ENCODE results near the gene LMNB1.
"Not testable (repeated sequence)": the region's sequence is repeated elsewhere in the genome, so short reads cannot be mapped to it uniquely, and the experiment has no call there.

The LMNB1 gene, protein sequence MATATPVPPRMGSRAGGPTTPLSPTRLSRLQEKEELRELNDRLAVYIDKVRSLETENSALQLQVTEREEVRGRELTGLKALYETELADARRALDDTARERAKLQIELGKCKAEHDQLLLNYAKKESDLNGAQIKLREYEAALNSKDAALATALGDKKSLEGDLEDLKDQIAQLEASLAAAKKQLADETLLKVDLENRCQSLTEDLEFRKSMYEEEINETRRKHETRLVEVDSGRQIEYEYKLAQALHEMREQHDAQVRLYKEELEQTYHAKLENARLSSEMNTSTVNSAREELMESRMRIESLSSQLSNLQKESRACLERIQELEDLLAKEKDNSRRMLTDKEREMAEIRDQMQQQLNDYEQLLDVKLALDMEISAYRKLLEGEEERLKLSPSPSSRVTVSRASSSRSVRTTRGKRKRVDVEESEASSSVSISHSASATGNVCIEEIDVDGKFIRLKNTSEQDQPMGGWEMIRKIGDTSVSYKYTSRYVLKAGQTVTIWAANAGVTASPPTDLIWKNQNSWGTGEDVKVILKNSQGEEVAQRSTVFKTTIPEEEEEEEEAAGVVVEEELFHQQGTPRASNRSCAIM

DNA sequence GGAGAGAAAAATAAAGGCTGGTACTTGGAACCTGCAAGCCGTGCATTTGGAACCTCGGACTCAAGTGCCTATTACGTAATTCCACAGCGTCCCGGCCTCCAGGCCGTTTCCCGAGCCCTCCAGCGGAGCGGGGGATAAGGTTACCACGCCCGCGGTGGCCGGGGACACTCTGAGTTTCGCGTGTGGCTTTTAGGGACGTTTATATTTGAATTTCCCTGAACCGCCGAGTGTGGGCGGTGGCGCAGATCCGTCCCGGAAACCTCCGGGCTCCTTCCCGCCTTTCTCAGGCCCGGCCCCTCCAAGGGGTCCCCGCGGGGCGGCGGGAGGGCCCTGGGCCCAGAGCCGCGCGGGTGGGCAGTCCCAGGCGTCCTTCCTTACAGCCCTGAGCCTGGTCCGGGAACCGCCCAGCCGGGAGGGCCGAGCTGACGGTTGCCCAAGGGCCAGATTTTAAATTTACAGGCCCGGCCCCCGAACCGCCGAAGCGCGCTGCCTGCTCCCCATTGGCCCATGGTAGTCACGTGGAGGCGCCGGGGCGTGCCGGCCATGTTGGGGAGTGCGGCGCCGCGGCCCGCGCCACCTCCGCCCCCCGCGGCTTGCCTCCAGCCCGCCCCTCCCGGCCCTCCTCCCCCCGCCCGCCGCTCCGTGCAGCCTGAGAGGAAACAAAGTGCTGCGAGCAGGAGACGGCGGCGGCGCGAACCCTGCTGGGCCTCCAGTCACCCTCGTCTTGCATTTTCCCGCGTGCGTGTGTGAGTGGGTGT is at the start of gene LMNB1:
TSS of gene LMNB1 (plus strand) at position 638 of the 758 bp plus-strand sequence. CDS start 373 bp downstream, outside the sequence.
- Histone ChIP-seq H3K36me3 (ENCODE audit: insufficient read depth, low read length) (peaks cover 22% of the 10 kb centered on the region), H2AFZ (ENCODE audit: low read length) (no peak within 1 kb of the TSS), H3K79me2 (ENCODE audit: insufficient read depth, low read length) (peaks cover 33% of the 10 kb centered on the region), H3K27me3 (ENCODE audit: insufficient read depth, low read length) (no peaks in the 10 kb centered on the region), H3K9ac (ENCODE audit: low read length) (peak within 1 kb of the TSS; percentile 92), H4K20me1 (ENCODE audit: insufficient read depth, low read length) (no peaks in the 10 kb centered on the region), H3F3A (ENCODE audit: insufficient read depth, low read length) (no peaks in the 10 kb centered on the region), H3K9me2 (ENCODE audit: low read depth, low read length) (no peaks in the 10 kb centered on the region), H3K9me3 (ENCODE audit: low read length) (no peaks in the 10 kb centered on the region), H3K4me2 (ENCODE audit: low read length) (peak within 1 kb of the TSS; percentile 81), H3K27ac (ENCODE audit: low read depth, low read length, poor library complexity, severe bottlenecking) (peak within 1 kb of the TSS; percentile 94), H3K4me1 (ENCODE audit: insufficient read depth, low read length, severe bottlenecking) (peaks cover 36% of the 10 kb centered on the region), H3K4me3 (ENCODE audit: low read depth, low read length, poor library complexity, severe bottlenecking) (peak within 1 kb of the TSS; percentile 79)
- TF ChIP-seq, protein P1, sequence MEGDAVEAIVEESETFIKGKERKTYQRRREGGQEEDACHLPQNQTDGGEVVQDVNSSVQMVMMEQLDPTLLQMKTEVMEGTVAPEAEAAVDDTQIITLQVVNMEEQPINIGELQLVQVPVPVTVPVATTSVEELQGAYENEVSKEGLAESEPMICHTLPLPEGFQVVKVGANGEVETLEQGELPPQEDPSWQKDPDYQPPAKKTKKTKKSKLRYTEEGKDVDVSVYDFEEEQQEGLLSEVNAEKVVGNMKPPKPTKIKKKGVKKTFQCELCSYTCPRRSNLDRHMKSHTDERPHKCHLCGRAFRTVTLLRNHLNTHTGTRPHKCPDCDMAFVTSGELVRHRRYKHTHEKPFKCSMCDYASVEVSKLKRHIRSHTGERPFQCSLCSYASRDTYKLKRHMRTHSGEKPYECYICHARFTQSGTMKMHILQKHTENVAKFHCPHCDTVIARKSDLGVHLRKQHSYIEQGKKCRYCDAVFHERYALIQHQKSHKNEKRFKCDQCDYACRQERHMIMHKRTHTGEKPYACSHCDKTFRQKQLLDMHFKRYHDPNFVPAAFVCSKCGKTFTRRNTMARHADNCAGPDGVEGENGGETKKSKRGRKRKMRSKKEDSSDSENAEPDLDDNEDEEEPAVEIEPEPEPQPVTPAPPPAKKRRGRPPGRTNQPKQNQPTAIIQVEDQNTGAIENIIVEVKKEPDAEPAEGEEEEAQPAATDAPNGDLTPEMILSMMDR (IDR thresholded peaks at IDR 0.05; ENCODE audit: low read length): no peak
- TF ChIP-seq EZH2 (IDR thresholded peaks at IDR 0.05; ENCODE audit: borderline replicate concordance, low read length): no peak

DNA sequence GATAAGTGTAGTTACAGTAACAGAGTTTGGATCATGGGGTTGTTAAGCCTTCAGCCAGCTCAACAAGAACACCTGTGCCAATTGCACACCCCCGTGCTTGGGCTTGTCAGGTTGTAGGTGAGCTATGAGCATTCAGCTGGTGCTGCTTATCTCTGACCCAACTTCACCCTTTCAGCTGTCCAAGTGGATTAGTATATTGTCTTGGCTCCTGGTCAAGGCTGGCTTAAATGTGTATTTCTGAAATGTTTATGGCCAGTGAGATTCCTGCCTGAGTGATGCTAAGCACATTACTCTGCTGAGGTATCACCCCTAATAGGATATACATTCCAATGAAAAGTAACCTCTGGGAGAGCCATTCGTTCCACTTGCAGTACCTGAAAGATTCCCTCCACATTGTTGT is 44.2 kb upstream of the LMNB1 start:
- TF ChIP-seq, protein P1 (IDR thresholded peaks at IDR 0.05; ENCODE audit: low read length): no peak
- TF ChIP-seq EZH2 (IDR thresholded peaks at IDR 0.05; ENCODE audit: borderline replicate concordance, low read length): no peak
- Histone ChIP-seq H3K4me2 (ENCODE audit: low read length) (no peak overlapping the region), H4K20me1 (ENCODE audit: insufficient read depth, low read length) (no peaks in the 10 kb centered on the region), H3K27me3 (ENCODE audit: insufficient read depth, low read length) (no peaks in the 10 kb centered on the region), H3K36me3 (ENCODE audit: insufficient read depth, low read length) (no peaks in the 10 kb centered on the region), H3K9me2 (ENCODE audit: low read depth, low read length) (no peaks in the 10 kb centered on the region), H3K79me2 (ENCODE audit: insufficient read depth, low read length) (no peaks in the 10 kb centered on the region), H3K27ac (ENCODE audit: low read depth, low read length, poor library complexity, severe bottlenecking) (no peak overlapping the region), H3K4me3 (ENCODE audit: low read depth, low read length, poor library complexity, severe bottlenecking) (no peak overlapping the region), H3F3A (ENCODE audit: insufficient read depth, low read length) (no peaks in the 10 kb centered on the region), H2AFZ (ENCODE audit: low read length) (no peak overlapping the region), H3K4me1 (ENCODE audit: insufficient read depth, low read length, severe bottlenecking) (no peaks in the 10 kb centered on the region), H3K9me3 (ENCODE audit: low read length) (no peaks in the 10 kb centered on the region), H3K9ac (ENCODE audit: low read length) (no peak overlapping the region)

DNA sequence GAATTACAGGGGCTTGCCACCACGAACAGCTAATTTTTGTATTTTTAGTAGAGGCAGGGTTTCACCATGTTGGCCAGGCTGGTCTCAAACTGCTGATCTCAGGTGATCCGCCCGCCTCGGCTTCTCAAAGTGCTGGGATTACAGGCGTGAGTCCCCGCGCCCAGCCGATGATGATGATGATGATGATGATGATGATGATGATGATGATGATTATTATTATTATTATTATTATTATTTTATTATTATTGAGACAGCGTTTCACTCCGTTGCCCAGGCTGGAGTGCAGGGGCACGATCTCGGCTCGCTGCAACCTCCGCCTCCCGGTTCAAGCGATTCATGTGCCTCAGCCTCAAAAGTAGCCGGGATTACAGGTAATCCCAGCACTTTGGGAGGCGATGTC is 42.4 kb upstream of the LMNB1 start:
- not testable (repeated sequence) for H3F3A ChIP-seq (ENCODE audit: insufficient read depth, low read length); H3K27me3 ChIP-seq (ENCODE audit: insufficient read depth, low read length); H3K9me2 ChIP-seq (ENCODE audit: low read depth, low read length); H3K9me3 ChIP-seq (ENCODE audit: low read length); H3K4me1 ChIP-seq (ENCODE audit: insufficient read depth, low read length, severe bottlenecking); H3K27ac ChIP-seq (ENCODE audit: low read depth, low read length, poor library complexity, severe bottlenecking); H3K79me2 ChIP-seq (ENCODE audit: insufficient read depth, low read length); H3K4me3 ChIP-seq (ENCODE audit: low read depth, low read length, poor library complexity, severe bottlenecking); H3K36me3 ChIP-seq (ENCODE audit: insufficient read depth, low read length); H2AFZ ChIP-seq (ENCODE audit: low read length); H4K20me1 ChIP-seq (ENCODE audit: insufficient read depth, low read length); H3K4me2 ChIP-seq (ENCODE audit: low read length); H3K9ac ChIP-seq (ENCODE audit: low read length)

Data from OCI-LY1 (cell line).